ENCODE measurements around the gene CDC42.

The CDC42 gene

DNA sequence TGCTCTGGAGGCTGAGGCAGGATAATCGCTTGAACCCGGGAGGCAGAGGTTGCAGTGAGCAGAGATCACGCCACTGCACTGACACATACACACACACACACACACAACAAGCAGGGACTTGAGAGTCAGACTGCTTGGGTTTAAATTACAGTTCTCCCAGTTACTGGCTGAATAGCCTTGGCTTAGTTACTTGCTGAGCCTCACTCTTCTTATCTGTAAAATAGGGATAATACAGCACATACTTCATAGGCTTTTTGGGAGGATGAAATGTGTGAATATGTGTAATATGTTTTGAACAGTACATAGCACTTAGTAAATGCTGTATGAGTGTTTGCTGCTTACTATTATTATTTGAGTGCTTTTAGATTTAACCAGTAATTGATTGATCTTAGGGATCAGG, 23.8 kb downstream of the CDC42 start:
- no peak for DNase-seq

DNA sequence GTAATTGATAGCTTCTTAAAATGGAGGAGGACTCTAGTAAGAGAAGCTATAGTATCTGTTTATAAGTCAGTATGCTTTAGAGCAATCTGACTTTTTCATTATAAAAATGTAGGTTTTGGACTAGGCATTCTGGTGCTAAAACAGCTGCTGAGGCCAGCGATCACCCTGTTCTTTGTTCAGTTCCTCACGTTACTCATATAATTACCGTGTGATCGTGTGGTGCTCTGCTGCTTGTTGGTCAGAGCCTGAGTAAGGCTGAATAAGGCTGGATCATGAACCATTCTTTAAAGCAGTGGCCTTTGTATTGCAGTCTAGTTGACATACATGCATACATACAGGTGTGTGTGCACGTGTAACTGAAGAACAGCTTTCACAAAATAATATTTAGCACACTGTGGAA, 25.2 kb downstream of the CDC42 start:
- DNase-seq = no peak

DNA sequence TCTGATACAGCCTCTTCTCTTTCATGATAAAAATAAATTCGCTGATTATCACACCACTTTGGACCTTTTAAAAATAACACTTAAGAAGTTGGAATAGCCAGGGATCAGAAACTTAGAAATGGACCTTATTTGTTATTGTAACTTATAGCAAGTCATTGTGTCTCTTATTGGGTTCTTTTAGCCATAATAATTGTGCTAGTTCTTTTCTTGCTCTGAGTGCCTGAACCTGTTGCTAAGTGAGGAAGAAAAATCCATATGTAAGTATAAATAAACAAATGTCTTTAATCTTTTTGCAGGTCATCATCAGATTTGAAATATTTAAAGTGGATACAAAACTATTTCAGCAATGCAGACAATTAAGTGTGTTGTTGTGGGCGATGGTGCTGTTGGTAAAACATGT, 25.6 kb downstream of the CDC42 start:
- no peak for DNase-seq

DNA sequence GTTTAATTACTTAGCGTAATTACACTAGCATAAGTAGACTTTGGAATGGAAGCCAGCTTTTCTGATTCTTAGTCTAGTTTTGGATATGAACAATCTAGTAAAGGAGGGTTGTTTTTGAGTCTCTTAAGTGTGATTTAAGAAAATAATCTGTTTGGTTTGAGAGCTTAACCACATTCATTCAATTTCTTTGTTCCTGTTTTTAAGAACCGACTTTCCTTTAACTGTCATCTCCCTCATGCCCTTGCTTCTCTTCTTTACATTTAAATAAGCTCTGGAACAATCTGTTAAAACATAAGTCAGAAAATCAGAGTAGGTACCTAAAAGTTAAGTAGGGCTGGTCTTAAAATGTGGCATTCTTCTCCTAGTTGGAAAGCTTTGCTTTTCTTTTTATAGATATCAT, 27.7 kb downstream of the CDC42 start:
- no peak for DNase-seq

DNA sequence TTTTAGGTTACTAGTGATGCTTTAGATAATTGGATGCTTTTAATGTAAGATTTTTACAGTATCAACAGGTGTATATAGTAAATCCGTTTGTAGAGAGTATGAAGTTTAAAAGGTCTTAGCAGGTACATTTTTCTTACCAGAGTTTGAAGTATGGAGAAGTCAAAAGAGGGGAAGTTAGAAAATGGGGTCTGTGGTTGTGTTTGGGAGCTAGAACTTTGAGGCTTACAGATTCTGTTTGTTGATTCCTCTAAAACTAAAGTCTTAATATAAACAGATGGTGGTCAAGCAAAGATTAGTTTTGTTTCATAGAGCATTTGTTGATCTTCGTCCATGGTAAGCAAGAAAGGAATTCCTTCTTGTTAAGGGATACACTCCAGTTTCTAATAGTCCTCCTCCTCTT, 35.8 kb downstream of the CDC42 start:
- DNase-seq = no peak

DNA sequence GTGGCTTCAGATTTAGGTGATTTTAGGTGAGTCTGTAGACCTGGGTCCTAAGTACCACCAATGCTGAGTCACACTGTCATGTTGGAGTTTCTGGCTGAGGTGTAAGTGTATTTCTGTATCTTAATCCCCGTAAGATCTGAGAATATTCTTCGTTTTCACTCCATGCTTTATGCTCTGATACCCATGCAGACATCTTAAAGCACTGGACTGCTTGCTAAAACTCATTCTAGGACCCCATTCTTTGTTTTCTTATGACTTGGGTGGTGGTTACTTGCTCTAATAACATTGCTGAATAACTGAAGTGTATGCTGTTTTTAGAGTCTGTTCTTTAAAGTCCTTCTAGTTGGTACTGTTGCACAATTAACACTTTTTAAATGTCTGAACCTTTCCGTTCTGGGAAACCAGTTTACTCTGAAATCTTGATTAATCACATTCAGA, 36.6 kb downstream of the CDC42 start:
- DNase-seq = no peak

DNA sequence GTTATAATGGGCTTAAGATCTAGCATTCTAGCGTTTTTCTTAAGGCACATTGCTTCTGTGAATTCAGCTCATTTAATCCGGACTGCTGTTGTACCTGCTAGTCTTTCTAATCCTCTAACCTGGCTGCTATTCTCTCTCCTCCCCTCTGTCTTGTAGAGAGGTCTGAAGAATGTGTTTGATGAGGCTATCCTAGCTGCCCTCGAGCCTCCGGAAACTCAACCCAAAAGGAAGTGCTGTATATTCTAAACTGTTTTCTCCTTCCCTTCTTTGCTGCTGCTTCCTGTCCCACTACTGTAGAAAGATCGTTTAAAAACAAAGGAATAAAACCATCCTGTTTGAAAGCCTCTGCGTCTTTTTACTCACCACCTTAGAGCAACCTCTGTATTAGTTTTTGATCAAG, 37.3 kb downstream of the CDC42 start:
- no peak for DNase-seq

DNA sequence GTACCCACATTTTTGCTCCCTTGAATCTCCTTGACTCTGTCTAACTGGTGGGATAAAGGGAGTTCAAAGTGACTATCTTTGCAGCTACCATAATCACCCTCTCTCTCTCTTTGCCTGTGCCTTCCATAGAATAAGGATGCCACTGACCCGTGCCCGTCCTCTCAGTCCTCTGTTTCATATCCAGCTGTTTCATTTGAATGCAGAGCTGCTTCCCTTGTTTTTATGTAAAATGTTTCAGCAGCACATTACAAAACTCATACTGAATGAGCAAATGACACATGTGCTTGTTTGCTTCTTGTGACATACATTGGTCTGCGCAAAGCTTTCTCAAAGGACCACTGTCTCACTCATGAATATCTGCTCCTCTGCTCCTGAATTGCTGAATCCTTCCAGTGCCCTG, 38.4 kb downstream of the CDC42 start:
- DNase-seq = no peak

DNA sequence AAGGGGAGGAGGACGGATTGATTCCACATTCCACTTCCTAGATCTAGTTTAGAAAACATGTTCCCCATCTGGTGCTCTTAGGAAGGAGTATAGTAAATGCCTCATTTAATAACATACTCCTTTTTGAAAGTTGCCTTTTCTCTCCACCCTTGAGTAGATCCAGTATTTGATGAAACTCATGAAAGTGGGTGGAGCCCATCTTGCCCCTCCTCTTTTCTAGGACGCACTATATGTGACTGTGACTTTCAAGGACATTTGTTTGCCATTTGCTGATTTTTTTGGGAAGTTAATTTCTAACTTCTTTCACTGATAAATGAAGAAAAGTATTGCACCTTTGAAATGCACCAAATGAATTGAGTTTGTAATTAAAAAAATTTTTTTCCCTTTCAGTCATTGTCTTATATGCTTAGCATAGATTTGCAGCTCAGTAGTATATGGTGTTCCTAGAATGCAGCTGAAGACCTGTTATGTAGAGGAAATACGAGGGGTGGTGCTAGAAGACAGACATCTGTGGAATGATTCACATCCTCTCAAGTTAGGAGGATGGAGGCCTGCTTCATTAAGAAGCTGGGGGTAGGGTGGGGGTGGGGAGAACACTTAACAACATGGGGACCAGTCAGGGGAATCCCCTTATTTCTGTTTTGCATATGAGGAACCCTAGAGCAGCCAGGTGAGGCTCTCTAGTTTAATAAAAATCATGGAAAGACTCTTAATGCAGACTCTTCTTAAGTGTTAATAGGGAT, 39.7 kb downstream of the CDC42 start:
- peak; percentile 12 to 62 for DNase-seq

DNA sequence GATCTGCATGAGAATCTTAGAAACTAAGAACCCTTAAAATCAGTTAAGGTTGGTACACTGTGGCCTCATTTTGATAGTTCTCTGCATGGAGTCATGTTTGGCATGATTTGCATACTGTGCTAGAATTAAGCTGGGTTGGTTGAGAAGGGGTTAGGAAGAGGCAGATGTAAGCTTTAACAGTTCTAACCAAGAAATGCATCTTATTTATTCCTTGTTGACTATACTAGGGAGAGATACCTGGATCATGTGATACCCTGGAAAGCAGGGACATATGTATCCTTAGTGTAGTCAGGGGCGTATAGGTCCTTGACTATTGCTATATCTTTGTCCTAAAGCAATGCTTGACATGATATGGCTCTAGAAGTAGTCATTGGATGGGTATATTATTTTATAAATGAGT, 41.0 kb downstream of the CDC42 start:
- no peak for DNase-seq

DNA sequence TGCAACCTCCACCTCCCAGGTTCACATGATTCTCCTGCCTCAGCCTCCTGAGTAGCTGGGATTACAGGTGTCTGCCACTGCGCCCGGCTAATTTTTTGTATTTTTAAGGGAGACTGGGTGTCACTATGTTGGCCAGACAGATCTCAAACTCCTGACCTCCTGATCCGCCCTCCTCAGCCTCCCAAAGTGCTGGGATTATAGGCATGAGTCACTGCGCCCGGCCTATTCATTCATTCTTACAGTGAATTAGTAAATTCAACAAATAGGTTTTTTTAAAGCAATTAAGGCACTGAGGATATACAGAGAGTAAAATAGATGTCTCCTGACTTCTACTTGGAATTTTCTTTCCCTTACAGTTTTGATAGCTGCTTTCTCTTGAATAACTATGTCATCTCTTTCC, 43.5 kb downstream of the CDC42 start:
- DNase-seq = no peak

DNA sequence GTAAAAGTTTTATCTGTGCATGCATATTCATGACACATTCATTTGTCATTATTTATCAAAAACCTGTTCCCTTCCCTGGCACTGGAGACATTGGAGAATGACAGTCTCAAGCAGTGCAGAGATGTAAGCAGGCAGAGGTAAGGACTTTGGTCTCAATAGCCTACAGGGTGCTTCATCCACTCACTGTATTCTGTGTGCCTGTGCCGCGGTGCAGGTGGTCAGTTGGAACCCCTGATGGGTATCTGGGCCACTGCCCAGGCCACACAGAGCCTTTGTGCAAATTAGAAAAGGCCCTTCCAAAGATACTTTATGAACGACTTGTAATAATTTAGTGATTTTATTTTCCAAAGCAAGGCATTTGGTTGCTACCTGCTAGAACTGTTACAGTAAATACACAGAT, 44.0 kb downstream of the CDC42 start:
- no peak for DNase-seq

DNA sequence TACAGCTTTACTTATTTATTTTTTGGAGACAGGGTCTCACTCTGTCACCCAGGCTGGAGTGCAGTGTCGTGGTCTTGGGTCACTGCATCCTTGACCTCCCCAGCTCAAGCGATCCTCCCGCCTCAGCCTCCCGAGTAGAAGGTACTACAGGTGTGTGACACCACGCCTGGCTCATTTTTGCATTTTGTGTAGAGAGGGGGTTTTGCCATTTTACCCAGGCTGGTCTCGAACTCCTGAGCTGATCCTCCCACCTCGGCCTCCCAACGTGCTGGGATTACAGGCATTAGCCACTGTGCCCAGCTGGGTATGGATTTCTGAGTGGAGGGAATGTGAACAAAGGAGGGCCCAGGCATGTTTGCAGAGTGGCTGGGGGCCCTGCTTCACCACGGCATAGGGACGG, 46.2 kb downstream of the CDC42 start:
- DNase-seq = no peak

DNA sequence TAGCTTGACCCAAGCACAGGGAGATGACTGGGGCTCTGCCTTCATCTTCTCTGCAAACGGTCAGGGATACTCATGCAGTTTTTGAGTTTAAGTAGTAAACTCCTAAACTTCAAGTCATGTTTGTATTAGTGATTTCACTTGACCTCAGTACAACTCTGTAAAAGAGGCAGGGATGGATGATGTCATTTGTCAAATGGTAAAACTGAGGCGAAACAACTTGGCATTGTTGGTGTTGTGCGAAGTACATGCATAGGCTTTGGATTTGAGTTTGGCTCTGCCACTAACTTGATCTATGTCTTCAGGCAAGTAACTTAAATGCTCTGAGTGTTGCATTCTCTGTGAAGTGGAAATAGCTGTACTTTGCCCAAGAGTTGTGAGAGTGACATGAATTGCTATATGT, 47.7 kb downstream of the CDC42 start:
- DNase-seq = no peak

DNA sequence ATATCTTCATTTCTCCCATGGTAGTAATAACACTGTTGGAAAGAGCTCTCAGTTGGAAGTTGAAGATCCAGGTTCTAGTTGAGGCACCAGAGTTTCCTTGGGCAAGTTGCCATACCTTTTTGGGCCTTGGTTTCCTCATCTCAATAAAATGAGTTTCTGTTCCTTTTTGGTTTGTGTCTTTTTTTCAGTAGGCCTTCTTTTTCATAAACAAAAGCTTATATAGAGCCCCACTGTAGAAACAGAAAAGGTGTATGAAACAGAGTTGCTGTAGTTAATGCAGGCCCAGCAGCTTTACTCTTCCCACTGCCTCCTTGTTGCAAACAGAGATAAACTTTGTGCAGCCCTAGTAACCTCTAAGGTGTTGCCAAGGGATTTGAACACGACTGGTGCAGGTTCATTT, 48.7 kb downstream of the CDC42 start:
- no peak for DNase-seq

DNA sequence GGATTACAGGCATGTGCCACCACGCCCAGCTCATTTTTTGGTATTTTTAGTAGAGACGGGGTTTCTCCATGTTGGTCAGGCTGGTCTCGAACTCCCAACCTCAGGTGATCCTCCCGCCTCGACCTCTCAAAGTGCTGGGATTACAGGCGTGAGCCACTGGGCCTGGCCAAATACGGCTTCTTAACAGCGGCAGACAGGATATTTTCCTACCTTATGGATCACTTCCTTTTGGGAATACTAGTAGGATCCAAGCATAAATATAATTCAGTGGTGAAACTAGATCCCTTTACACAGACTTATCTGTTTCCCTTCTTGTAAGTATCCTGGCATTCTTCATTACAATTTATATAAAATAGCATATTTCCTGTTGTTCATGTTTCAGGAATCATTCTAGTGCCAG, 49.5 kb downstream of the CDC42 start:
- no peak for DNase-seq

DNA sequence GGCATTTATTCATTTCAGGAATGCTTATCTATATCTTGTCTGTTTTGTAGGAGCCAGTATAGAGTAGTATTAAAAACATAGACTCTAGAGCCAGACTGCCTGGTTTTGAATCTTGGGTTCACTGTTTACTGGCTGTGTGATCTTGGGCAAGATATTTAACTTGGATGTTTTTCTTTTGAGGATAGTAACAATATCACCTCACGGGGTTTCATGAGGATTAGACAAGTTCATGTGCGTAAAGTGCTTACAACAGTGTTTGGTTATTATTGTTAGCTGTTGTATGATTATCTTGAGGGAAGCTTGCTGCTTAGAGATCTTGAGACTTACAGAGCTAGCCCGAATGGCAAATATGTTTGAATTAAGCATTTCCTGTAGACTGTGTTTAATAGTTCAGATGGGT, 50.2 kb downstream of the CDC42 start:
- no peak for DNase-seq

DNA sequence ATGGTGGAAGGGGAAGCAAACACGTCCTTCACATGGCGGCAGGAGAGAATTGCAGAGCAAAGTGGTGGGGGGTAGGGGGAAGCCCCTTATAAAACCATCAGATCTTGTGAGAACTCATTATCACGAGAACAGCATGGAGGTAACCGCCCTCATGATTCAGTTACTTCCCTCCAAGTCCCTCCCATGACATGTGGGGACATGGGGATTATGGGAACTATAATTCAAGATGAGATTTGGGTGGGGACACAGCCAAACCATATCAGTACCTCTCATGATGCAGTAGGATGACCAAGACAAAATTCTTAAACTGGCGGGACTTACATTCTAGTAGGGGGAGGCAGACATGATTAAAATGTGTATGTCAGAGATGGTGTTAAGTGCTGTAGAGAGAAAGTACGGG, 51.6 kb downstream of the CDC42 start:
- DNase-seq = peak in 1 of 2 experiments; percentile 15

DNA sequence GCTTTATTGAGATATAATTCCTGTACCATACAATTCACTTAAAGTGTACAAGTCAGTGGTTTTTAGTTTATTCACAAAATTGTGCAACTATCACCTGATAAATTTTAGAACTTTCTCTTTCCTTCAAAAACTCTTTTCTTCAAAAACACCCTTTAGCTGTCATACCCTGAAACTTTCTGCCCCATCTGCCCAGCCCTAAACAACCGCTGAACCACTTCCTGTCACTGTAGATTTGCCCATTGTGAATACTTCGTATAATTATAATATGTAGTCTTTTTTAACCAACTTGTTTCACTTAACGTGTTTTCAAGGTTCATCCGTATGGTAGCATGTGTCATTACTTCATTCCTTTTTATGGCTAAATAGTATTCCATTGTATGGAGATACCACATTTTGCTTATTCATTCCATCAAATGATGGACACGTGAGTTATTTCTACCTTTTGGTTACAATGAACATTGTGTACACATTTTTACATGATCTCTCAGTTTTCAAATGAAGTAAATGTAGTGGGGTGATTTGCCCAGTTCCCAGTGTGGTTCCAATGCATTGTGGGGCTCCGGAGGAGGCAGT, 52.4 kb downstream of the CDC42 start:
- peak in 1 of 2 experiments; percentile 26 for DNase-seq

DNA sequence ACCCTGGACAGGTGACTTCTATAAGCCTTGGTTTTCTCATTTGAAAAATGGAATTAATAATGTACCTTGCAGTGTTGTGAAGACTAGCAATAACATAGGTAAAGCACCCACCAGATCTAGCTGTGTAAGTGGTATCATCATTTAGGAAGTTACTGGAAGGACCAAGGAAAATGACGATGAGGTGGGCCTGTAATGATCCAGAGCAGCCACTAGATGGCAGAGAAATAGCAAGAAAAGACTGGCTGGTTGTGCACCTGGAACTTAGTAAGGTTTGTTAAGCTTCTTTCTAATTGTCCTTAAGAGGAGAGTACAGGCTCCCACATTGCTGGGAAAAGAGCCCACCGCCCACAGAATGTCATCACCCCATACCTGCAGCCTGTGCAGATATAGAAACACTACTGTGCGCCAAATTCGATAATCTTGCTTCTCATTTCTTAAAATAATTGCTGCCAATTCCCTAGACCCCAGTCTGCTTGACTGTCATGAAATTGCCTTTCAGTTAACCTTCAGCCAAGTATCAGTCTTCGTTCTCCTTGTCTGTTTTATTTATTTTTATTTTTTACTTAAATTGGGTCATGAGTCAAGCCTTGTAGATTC, 53.2 kb downstream of the CDC42 start:
- peak in 1 of 2 experiments; percentile 17 for DNase-seq

DNA sequence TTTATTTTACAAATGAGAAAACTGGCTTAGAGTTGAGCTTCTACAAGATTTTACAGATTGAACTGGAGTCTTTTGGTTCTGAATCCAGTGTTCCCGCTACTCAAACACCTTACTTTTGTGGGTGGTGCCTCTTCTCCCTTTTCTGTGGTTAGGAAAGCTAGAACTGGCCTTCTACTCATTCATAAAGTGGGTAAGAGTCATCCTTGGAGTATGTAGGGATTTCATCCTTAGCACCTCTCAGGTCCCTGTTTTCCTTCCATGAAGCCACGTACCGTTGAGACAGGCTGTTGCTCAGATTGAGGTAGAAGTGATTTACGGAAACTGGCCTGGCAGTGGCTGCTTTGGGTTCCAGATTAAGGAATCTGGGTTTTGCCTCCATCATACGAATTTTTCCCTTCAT, 54.6 kb downstream of the CDC42 start:
- DNase-seq = no peak

DNA sequence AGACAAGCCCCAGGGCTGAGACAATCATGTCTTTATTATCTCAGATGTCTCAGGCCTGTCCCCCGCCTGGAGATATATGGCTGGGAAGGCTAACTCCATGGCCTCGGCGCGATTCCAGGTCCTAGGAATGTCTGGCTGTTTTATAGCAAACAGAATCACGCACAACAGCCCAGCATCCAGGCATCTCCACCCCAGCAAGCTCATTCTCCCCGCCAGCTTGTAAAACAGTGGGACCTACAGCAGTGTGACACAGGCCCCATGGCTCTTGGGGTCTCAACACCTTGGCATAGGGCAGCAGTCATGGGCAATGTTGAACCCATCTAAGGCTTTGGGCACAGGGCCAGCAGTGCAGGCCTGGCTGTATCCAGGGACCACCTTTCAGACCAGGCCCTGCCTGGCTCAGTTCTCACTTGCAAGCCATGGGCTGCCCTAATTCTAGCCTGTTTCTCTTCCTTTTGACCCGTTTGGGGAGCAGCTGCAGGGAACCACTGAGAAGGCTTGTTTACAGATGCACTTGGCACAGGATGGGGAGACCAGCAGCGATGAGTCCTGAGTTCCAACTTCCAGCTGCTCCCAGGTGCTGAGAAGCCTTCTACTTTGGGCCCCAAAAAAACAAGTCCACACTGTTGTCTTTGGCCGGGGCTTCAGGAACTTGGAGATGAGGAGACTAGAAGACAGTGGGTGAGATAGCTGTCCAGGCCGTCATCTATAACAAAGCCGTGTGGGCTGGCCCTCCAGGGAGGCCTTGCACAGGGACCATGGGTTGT, 56.0 kb downstream of the CDC42 start:
- no peak for DNase-seq

DNA sequence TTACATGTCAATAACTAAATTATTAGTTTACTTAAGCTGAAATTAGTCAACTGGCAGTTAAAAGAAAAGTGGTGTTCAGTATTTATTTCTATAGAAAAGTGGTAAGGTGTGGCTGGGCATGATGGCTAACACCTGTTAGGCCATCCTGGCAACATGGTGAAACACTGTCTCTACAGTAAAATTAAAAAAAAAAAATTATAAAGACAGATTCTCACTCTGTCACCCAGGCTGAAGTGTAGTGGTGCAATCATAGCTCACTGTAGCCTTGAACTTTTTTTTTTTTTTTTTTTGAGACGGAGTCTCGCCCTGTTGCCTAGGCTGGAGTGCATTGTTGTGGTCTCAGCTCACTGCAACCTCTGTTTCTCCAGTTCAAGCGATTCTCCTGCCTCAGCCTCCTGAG, 57.5 kb downstream of the CDC42 start:
- DNase-seq = no peak

DNA sequence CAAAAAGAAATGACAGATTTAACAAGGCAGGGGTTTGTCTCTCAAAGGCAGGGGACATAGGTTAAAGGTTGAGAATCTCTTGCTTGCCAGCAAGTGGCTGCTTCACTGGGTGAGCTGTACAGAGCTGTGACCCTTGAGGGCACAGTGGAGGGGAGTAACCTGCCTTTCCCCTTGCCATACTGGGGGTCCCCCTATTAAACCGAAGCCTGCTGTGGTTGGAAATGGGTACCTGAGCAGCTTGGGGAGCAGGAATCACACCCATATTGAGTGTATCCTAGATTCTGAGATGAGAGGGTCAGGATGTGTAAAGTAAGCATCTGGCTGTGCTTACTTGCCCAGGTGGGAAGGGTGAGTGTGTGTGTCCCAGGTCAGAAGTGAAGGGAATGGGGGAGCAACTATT, 58.6 kb downstream of the CDC42 start:
- DNase-seq = no peak
